Spleen (tissue), 7 donors: ENCODE measurements around the gene CTH.

Source experiments
- CTCF ChIP-seq, 11 experiments: fragments of 200-600 bp in 7 of 11; fragments of 450-650 bp in 4 of 11; sonication (generic) in 4 of 11; IDR thresholded peaks in 8 of 11; conservative IDR thresholded peaks in 3 of 11; 1 replicate in 7 of 11; 2 replicates in 4 of 11; pipeline versions ENCODE4 v1.4.0 to v1.8.0; 2016 to 2021; ENCODE audit warnings: antibody characterized with exemption in 11 of 11, inconsistent platforms in 4 of 11, mild to moderate bottlenecking in 1 of 11
- POLR2A ChIP-seq, 3 donors: fragments of 450-650 bp; IDR thresholded peaks; one replicate each; pipeline ENCODE4 v1.5.1; 2017; ENCODE audit warnings: antibody characterized with exemption in 3 of 3, mild to moderate bottlenecking in 1 of 3
- donor health status: DM: no; HTN: no; CAD: no; lungs with moderate emphysema.
- donor health status: DM: no; HTN: no; CAD: no.
- donor health status: DM: no; HTN: no; CAD: no.

- no peak for TF ChIP-seq CTCF (IDR thresholded peaks at IDR 0.05 in 8 of 11, conservative IDR thresholded peaks at IDR 0.05 in 3 of 11)
- no peak for TF ChIP-seq POLR2A (IDR thresholded peaks at IDR 0.05)
Measured at GRCh38 chr1:70403759-70404158, 7.3 kb upstream of the CTH start.
